AG04450 (cell line): ENCODE measurements around the gene SLC26A1. TPM values are rescaled to one million over a fixed set of nuclear protein-coding genes. Genes with fewer than 3 reads are reported as not detected.

Experiments used
- CTCF ChIA-PET: fragments of 300-600, 350-600 bp; formaldehyde crosslinking; extraction: SDS; loops from one replicate; lab custom pipeline; 2022; ENCODE audit warnings: antibody characterized with exemption, inconsistent platforms; lab: Charles Lee
- POLR2A ChIA-PET: fragments of 350-600 bp; formaldehyde crosslinking; extraction: SDS; loops from one replicate; lab custom pipeline; 2021; ENCODE audit warnings: antibody characterized with exemption, inconsistent platforms; lab: Yijun Ruan, JAX
- DNase-seq: peaks from one replicate; pipeline ENCODE4 v3.0.0-alpha.2; 2011; ENCODE audit warnings: low read depth, low spot score
- H3K27ac ChIP-seq: one replicate; pipeline ENCODE4 v1.5.1; 2012; ENCODE audit warnings: low read depth, low read length, control low read depth
- H3K27me3 ChIP-seq: one replicate; pipeline ENCODE4 v1.6.0; 2012; ENCODE audit warnings: low read length; ENCODE audit not compliant: control insufficient read depth, insufficient read depth
- H3K4me3 ChIP-seq: 2 replicates; pipeline ENCODE4 v1.5.1; 2011; ENCODE audit warnings: mild to moderate bottlenecking, low read depth, low read length, control low read depth
- H3K9me3 ChIP-seq: 2 replicates; pipeline ENCODE4 v1.5.1; 2012; ENCODE audit warnings: low read length; ENCODE audit not compliant: control insufficient read depth, insufficient read depth
- polyA plus RNA-seq: library from polyadenylated mRNA; depleted of rRNA; stranded (reverse); fragments of >200 nt; gene quantifications from 2 replicates; pipeline ENCODE4 v1.2.3, GENCODE V29; 2011
- TF ChIP-seq, protein P1 (sequence below): IDR thresholded peaks from 2 replicates; pipeline ENCODE4 v1.5.1; 2011; ENCODE audit warnings: low read depth, low read length, control low read depth, inconsistent platforms

The SLC26A1 gene
- polyA plus RNA-seq, 1 experiment: 0.05 TPM

DNA sequence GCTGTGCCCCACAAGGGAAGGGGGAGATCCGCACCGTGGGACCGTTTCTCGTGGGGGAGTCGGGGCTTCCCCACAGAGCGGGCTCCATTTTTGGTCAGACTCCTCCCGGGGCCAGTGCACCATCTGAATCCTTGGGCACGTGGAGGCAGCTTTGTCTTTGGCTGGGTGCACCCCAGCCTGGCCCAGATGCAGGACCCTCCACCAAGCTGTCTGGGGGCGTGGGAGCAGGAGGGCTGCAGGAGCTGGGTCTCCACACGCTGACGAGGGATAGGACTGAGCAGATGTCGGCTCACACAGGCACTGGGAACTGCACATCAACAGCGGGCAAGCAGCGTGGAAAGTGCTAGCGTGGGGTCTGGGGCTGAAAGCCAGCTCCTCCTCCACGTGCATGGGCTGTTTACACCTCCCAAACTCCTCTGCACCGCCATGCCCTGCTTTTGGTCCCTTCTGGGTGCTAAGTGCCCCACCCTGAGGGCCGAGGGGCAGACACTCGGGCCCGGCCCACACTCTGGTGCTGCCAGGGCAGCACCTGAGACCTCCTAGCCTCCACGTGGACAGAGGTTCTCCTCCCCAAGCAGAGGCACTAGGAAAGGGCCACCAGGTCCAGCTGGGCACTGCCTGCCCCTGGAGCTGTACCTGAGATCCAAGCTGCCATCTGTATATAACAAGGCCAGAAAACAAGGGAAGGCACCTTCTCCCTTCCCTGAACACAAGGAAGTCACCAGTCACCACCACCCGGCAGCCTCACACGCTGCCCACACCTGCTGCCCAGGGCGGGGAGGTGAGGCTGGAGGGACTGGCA, 33.7 kb downstream of the SLC26A1 start:
- no peak for DNase-seq
- Histone ChIP-seq H3K27ac (no peak overlapping the region), H3K27me3 (no peaks in the 10 kb centered on the region), H3K9me3 (no peaks in the 10 kb centered on the region; the same call in 1 of the 2 replicates), H3K4me3 (no peak overlapping the region)
- TF ChIP-seq, protein P1, sequence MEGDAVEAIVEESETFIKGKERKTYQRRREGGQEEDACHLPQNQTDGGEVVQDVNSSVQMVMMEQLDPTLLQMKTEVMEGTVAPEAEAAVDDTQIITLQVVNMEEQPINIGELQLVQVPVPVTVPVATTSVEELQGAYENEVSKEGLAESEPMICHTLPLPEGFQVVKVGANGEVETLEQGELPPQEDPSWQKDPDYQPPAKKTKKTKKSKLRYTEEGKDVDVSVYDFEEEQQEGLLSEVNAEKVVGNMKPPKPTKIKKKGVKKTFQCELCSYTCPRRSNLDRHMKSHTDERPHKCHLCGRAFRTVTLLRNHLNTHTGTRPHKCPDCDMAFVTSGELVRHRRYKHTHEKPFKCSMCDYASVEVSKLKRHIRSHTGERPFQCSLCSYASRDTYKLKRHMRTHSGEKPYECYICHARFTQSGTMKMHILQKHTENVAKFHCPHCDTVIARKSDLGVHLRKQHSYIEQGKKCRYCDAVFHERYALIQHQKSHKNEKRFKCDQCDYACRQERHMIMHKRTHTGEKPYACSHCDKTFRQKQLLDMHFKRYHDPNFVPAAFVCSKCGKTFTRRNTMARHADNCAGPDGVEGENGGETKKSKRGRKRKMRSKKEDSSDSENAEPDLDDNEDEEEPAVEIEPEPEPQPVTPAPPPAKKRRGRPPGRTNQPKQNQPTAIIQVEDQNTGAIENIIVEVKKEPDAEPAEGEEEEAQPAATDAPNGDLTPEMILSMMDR: no peak
- CTCF ChIA-PET: no interaction called here
- POLR2A ChIA-PET: no interaction called here

DNA sequence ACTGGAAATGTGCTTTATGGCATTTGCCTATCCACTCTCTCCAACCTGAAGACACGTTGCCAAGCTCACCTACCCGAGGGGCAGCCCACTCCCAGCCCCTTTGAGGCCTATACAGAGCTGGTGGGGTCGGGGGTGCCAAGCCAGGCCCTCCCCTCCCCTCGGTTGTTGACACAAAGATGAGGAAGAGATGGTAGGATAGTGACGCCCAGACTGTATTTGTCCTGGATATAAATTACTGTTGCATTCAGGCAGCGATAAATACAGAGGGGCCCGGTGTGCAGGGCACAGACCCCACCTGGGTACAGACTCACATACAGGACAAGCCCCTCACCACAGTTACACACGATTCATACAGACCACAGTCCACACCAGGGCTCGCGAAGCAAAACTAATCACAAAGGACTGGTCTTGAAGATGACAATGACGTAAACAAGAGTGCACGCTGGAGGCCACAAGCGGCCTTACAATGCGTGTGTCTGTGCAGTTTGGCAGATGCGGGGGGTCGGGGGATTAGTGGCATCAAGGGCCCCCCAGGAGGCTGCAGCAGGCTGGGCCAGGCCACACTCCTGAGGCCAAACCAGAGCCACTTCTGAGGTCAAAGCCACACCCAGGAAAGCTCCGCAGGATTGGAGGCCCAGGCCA, 34.4 kb downstream of the SLC26A1 start:
- no peak for DNase-seq
- no peaks in the 10 kb centered on the region for H3K27me3 ChIP-seq
- ChIA-PET CTCF (no interaction called here), POLR2A (no interaction called here)
- H3K9me3 ChIP-seq: no peaks in the 10 kb centered on the region; the same call in 1 of the 2 replicates
- H3K27ac ChIP-seq: no peak overlapping the region
- no peak overlapping the region for H3K4me3 ChIP-seq
- TF ChIP-seq, protein P1: no peak

DNA sequence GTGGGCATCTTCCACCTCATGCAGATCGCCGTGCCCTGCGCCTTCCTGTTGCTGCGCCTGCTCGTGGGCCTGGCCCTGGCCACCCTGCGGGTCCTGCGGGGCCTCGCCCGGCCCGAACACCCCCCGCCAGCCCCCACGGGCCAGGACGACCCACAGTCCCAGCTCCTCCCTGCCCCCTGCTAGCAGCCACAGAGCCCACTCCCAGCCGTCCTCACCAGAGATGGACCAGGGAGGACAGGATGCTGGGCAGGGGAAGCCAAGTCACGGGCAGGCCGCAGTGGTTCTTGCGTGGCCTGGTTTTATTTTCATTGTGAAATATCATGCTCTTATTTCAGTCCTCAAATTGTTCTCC, 34.9 kb downstream of the SLC26A1 start:
- no peak overlapping the region for H3K4me3 ChIP-seq
- POLR2A ChIA-PET: no interaction called here
- DNase-seq: no peak
- H3K27me3 ChIP-seq: no peaks in the 10 kb centered on the region
- CTCF ChIA-PET: no interaction called here
- TF ChIP-seq, protein P1: no peak
- H3K27ac ChIP-seq: no peak overlapping the region
- no peaks in the 10 kb centered on the region; the same call in 1 of the 2 replicates for H3K9me3 ChIP-seq

DNA sequence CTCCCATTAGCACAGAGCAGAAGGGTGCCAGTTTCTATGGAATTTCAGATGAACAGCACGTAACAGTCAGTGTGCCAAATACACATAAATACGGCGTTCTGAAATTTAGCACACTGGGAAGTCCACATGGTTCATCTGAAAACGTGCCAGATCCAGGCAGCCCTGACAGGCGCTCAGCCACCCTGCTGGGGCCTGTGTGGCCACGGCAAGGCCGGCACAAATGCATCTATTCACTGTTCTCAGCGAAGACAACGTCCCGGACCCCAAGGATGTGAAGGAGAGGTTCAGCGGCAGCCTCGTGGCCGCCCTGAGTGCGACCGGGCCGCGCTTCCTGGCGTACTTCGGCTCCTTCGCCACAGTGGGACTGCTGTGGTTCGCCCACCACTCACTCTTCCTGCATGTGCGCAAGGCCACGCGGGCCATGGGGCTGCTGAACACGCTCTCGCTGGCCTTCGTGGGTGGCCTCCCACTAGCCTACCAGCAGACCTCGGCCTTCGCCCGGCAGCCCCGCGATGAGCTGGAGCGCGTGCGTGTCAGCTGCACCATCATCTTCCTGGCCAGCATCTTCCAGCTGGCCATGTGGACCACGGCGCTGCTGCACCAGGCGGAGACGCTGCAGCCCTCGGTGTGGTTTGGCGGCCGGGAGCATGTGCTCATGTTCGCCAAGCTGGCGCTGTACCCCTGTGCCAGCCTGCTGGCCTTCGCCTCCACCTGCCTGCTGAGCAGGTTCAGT, 35.5 kb downstream of the SLC26A1 start:
- ChIA-PET POLR2A (no interaction called here), CTCF (no interaction called here)
- TF ChIP-seq, protein P1: no peak
- Histone ChIP-seq H3K9me3 (no peaks in the 10 kb centered on the region; the same call in 1 of the 2 replicates), H3K27ac (no peak overlapping the region), H3K4me3 (no peak overlapping the region), H3K27me3 (no peaks in the 10 kb centered on the region)
- DNase-seq: no peak
